HG03064 (cell line): ENCODE measurements around the gene ST13.
A peak's percentile ranks its signal among the peaks of the same experiment; 100 is the strongest.
"Not testable (repeated sequence)": the region's sequence is repeated elsewhere in the genome, so short reads cannot be mapped to it uniquely, and the experiment has no call there.

ENCODE experiments used
- ATAC-seq: cut with Tn5 transposase; IDR thresholded peaks from one replicate; pipeline ENCODE4 v1.9.1; 2021; ENCODE audit warnings: low read depth; ENCODE audit not compliant: unreplicated experiment

ST13 gene

DNA sequence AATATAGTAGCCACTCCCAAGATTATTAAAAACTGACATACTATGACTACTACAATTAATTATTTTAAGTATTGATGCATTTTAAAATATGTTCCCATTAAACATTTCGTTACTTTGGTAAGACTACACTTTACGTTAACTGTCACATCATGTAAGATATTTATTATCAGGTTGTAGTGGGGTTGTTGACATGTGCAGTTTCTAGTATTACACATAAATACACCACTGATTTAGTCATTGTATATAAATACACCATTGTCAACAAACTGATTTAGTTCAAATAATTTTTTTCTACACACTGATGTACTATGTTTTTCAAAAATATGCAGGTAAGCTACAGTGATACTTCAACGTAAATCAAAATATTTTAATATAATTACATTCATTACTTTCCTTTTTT, 11.5 kb downstream of the ST13 start:
- ATAC-seq, result no peak

DNA sequence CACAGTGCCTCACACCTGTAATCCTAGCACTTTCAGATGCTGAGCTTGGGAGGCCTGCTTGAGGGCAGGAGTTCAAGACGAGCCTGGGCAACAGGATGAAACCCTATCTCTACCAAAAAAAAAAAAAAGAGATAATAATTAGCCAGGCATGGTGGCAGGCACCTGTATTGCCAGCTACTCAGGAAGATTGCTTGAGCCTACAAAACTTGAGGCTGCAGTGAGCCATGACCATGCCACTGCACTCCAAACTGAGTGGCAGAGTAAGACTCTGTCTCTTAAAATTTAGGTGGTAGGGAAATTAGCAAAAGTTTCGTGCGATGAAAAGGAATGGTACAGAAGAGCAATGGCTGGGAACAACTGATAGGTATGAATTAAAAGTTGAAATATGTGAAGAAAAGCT, 18.0 kb downstream of the ST13 start:
- no peak for ATAC-seq

DNA sequence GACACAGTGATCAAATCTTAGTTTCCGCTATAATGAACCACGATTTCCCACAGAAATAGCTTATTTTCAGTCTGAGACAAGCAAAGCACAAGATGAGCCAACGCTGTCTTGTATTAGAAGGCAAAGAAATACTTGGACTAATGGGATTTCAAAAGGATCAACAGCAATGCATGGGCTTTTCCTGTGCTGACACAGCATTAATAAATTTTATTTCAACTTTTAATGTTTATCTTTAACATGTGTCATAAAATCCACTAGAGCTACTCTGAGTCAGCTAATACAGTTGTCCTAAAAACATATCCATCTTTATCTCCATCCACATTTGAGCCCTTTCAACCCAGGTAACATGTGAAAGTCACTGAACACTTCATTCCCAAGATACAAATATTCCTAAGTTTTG, 21.8 kb downstream of the ST13 start:
- no peak for ATAC-seq

GRCh38 chr22:40829131-40829530, 27.3 kb downstream of the ST13 start:
- no peak for ATAC-seq

- ATAC-seq, result no peak
These were observed 29.3 kb downstream of the ST13 start for GRCh38 chr22:40826984-40827741.

- ATAC-seq, result not testable (repeated sequence)
These were observed 30.1 kb downstream of the ST13 start for GRCh38 chr22:40826292-40826691.

DNA sequence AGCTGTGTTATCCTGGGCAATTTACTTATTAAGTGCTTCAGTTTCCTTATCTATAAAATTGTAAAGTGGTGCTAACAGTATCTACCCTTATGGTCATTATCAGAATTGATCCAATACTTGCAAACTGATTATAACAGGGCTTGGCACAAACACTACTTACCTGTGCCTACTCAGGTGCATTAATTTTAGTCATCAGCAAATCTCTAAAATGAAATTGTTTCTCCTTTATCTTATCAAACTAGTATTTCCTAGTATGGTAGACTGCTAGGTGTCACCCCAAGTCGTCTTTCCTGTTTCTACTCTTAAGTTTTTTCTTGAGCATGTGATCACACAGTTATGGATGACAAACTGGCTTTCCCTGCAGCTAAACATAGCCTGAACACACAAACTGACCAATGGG, 33.0 kb downstream of the ST13 start:
- no peak for ATAC-seq

DNA sequence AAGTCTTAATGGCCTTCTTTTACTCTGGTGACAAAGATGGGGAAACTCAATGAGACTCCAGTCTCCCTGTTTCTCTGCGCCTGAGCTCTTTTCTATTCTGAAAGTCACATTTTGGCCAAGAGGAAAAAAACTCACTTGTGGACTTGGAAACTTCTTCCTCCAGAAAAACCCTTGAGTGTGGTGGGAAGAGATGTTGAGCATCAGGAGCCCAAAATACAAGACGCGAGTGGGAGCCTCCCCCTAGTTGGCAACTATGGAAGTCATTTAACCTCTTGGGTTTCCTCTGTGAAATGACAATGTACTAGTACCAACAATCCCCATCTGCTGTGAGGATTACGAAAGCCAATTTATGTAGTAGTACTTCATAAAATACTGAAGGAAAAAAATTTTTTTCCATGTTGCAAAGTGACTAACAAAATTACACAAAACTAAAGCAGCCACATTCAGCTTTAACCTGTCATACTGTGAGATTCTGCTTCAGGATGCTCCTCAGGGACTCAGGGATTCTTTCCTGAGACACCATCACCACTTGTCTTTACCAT, 36.8 kb downstream of the ST13 start:
- ATAC-seq, result no peak

GRCh38 chr22:40818747-40819598, 37.5 kb downstream of the ST13 start, which contains the start of gene SLC25A17:
TSS of gene SLC25A17 (minus strand) at chr22:40819346. CDS start at chr22:40819248, 98 bp downstream.
- peak; percentile 76 for ATAC-seq

DNA sequence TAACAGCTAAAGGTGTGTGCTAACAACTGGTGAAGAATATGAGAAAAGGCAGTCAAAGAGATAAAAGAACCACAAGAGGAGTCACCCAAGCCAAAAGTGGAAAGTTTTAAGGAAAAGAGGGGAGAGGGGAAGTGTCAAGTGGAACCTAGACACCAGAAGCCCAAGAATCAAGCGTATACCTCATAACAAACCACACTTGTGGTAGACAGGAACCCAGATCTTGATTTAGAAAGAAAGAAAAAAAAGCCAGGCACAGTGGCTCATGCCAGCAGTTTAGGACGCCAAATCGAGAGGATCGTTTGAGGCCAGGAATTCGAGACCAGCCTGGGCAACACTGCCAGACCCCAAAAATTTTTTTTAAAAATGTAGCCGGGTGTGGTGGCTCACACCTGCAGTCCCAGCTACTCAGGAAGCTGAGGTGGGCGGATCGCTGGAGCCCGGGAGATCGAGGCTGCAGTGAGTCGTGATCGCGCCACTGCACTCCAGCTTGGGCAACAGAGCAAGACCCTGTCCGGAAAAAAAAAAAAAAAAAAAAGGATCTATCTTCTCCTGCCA, 38.2 kb downstream of the ST13 start:
- ATAC-seq, result no peak

DNA sequence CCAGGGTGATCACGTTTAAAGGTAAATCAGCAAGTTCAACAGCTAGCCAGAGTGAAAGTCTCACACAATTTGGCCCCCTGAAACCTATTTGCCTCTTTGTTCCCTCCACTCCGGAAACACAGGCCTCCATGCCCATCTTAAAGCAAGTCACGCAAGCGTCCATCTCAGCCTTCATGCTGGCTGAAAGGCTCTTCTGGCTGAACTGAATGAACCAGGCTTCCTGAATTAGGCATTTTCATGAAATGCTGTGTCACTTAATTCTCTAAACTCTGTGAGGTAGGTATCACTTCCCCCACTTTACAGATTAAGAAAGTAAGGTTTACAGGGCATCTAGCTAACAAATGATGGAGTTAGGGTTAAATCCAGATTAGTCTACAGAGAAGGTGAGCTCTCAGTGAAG, 38.7 kb downstream of the ST13 start:
- ATAC-seq, result no peak

GRCh38 chr22:40813912-40814315, 42.5 kb downstream of the ST13 start:
- no peak for ATAC-seq

GRCh38 chr22:40808018-40808841, 48.2 kb downstream of the ST13 start:
- ATAC-seq, result no peak

GRCh38 chr22:40806711-40807110, 49.7 kb downstream of the ST13 start:
- ATAC-seq, result no peak

- no peak for ATAC-seq
These were observed 50.7 kb downstream of the ST13 start for GRCh38 chr22:40805699-40806203.

GRCh38 chr22:40805239-40805638, 51.2 kb downstream of the ST13 start:
- no peak for ATAC-seq

DNA sequence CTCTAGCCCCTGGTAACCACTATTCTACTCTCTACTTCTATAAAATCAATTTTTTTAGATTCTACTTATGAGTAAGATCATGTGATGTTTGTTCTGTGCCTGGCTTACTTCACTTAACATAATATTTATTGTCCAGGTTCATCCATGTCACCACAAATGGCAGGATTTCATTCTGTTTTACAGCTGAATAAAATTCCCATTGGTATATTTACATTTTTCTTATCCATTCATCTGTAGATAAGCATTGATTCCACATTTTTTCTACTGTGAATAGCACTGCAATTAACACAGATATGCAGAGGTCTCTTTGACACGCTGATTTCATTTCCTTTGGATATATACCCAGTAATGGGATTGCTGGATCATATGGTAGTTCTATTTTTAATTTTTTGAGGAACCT, 53.1 kb downstream of the ST13 start:
- ATAC-seq, result no peak

DNA sequence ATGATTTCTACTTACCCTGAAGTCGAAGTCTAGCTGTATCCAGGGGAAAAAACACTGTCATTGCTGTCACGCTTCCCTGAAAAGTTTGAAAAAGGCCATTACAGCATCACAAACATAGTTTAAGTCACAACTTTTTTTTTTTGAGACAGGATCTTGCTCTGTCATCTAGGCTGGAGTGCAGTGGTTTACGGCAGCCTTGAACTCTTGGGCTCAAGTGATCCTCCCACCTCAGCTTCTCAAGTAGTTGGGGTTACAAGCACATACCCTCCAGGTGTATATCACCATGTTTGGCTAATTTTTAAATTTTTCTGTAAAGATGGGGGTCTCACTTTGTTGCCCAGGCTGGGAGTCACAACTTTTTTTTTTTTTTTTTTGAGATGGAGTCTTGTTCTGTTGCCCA, 57.4 kb downstream of the ST13 start:
- no peak for ATAC-seq

DNA sequence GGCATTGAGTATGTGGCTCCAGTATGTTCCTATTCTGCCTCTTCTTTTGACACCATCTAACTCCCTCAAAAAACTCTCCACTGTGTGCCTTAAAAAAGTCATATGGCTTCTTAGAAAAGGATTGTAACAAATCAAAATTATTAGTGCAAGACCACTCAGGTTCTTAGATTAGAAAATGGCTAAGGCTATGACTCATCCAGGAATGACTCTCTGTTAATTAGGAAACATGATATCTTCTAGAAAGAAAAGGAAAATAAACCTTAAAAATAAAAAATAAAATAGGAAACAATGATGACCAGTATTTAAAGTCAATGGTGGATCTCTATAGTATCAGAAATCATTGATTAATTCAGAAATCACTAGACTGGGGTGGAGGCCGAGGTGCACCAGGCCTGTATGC, 59.0 kb downstream of the ST13 start:
- no peak for ATAC-seq

DNA sequence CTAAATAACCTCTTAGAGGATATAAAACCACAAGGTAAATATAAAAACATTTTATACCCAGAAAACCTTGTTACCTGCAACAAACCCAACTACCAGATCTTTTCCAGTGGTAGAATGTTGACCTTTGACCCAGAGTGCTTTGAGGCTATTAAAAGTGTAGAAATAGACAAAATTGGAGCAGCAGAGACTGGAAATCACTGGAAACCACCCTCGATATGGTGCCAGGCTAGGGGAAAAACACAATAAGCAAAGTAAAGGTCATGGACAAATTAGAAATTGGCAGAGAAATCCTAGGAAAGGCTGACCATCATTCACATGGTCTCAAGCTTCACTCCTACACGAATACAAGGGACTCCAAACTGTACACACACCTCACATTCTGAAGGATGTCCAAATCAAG, 64.0 kb downstream of the ST13 start:
- no peak for ATAC-seq
